GM19193 (cell line): ENCODE measurements around the gene C6orf62.

Experiments
- POLR2A ChIP-seq: IDR thresholded peaks from 4 replicates; pipeline ENCODE4 v1.6.1; 2011; ENCODE audit not compliant: insufficient read depth, insufficient read length; ENCODE audit errors: extremely low read depth

The C6orf62 gene

DNA sequence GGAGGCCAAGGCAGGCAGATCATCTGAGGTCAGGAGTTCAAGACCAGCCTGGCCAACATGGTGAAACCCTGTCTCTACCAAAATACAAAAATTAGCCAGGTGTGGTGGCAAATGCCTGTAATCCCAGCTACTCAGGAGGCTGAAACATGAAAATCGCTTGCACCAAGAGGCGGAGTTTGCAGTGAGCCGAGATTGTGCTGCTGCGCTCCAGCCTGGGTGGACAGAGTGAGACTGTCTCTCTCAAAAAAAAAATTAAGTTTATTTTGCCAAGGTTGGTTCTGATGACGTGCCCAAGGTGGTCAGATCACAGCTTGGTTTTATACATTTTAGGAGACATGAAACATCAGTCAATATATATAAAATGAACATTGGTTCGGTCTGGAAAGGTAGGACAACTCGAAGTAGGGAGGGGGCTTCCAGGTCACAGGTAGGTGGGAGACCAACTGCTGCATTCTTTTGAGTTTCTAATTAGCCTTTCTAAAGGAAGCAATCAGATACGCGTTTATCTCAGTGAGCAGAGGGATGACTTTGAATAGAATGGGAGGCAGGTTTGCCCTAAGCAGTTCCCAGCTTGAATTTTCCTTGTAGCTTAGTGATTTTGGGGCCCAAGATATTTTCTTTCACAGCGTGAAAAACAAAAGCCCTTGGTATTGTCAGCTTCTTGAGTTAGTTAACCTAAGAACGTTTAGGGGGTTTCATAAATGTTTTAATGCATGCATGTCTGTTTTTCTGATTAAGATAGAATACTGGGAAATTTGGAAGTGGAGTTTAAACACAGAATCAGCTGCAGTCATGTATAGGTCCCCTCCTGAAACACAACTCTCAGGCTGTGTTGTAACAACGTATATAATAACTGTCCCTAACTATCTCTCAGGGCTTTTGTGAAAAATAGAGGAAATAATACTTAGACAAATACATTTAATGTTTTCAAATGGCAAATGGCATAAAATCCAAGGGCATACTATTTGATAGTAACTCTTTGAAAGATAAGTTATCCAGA is 35.4 kb downstream of the C6orf62 start:
- no peak for TF ChIP-seq POLR2A

DNA sequence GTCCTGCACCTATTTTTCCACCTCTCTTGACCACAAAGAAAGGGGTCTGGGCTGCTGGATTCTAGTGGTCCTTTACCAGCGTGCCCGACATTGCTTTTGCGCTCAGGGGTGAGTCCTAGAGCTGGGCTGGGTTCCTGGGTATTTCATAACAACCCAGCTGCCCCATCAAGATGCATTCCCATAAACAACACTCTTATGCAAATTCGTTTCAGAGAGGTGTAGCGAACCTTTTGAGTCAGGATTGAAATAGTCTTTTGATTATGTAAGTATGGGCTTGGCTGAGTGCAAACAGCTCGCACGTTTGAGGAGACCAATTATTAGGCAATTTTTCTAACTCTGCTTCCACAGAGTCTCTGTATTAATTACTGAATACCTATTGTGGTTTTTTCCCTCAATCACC is 38.4 kb downstream of the C6orf62 start:
- TF ChIP-seq POLR2A: no peak

DNA sequence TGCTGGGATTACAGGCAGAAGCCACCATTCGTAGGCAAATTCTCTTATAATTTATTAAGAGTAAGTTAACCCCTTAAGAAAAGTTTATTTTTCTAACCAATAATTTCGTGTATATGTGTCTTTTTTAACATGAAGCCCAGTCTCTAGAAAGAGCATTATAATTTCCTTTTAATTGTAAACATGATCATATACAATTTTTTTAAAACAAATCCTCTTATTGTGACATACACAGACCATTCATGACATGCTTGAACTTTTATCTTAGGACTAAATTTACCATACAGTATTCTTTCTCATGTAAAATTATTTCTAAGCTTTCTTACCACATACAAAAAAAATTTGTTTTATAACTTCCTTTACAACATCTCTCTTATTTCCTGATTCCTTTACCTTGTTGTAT is 45.3 kb downstream of the C6orf62 start:
- no peak for TF ChIP-seq POLR2A

DNA sequence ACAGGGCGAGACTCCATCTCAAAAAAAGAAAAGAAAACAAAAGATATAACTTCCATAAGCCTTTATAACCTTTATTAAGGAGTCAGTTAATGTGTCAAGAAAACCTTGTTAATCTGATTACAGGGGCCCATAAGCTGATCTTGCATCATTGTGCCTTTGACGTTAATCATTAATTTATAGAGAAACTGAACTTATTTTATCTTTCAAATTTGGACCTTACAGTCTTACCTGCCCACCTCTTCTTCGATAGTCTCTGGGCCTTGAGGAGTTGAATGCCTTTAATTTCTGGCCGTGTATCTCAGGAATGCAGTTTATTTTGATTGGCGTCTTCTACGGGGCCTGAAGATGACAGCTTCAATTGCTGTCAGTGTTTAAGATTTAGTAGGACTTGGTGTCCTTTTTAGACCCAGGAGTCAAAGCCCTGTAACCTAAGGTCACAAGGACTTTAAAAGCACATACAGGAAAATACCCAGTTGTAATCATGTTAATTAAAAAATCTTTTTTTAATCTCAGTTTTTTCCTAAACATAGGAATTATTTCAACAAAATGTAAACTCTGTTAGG is 46.3 kb downstream of the C6orf62 start:
- no peak for TF ChIP-seq POLR2A

DNA sequence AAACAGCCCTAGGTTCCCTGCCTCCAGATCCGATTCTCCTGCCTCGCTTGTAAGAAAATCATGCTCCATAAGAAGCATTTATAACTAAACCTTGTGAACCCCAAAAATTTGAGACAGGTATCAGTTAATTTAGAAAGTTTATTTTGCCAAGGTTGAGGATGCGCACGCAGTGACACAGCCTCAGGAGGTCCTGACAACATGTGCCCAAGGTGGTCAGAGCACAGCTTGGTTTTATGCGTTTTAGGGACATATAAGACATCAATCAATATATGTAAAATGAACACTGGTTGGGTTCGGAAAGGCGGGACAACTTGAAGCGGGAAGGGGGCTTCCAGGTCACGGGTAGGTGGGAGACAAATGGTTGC is 50.0 kb downstream of the C6orf62 start:
- no peak for TF ChIP-seq POLR2A

DNA sequence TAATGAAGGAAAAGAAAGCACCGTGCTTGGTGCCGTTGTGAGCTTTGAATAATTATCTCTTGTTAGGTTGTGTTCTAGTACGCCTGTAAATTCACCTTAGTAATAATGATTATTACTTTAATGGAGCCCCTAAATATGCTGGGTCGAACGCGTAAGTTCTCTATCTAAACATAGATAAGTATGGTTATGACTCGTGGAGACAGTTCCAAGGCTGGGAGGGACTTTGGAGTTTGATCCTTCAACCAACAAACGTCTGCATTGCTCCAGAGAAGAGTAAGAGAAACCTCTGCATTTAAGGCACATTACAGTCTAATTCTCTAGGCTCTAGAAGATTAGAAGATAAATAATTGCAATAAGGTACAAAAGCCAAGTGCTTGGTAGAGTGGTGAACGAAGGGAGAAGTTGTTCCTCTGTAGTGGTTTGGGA is 51.6 kb downstream of the C6orf62 start:
- TF ChIP-seq POLR2A: no peak

DNA sequence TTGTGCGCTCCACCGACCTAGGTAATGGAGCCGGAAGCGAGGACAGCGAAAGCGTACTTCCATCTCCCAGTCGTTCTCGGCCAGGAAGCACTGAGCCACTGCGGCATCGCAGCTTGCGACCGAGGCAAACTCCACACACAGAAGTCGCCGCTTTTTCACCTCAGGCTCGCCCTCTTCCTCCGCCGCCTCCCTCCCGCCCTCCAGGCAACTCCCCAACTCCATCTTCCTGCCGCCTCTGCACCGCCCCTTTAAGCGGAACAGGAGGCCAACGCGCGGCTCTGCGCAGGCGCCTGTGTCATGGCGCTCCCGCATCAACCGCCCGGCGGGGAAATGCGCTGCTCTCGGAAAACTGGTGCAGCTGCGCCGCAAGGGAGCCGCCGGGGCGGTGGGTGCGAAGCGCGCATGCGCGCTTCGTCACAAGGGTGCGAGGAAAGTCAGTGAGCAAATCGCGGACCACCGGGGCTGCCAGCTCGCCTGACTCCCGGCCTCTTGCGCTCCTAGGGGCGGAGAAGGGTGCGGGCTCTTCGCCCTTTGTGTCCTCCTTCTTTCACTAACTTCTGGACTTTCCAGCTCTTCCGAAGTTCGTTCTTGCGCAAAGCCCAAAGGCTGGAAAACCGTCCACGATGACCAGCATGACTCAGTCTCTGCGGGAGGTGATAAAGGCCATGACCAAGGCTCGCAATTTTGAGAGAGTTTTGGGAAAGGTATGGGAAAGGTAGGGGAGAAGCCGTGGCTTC is 52.1 kb downstream of the C6orf62 start, which contains the start of the genes ACOT13 and TDP2:
ACOT13 (plus strand) TSS at position 437 of the 737 bp plus-strand sequence; CDS start at position 624, 187 bp downstream.
TDP2 (minus strand) TSS at position 259 of the 737 bp plus-strand sequence; CDS start at position 222, 37 bp downstream.
- TF ChIP-seq POLR2A: peak; percentile 89

DNA sequence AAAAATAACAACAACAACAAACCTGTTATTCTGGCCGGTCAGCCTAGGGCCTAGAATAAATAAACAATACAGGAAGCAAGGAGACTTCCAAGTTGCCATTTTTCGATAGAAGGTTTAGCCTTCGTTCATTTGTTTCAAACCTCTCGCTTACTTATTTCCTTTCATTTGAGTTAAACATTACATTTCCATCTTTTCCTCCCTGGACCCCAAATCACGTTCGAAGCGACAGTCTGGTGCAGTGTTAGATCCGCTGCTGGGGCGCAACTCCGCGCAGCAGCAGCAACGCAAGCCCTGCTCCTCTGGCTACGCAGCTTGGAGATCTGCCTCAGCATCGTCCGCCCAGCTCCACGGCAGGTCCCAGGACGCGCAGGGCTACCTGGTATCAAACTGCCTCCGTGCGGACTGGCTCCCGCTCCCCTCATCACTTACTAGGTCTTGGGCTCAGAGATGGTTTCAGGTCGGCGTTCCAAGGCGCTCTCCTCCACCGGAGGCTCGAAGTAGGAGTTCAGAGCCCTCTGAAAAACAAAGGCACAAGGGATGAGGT is 52.8 kb downstream of the C6orf62 start:
- TF ChIP-seq POLR2A: no peak

DNA sequence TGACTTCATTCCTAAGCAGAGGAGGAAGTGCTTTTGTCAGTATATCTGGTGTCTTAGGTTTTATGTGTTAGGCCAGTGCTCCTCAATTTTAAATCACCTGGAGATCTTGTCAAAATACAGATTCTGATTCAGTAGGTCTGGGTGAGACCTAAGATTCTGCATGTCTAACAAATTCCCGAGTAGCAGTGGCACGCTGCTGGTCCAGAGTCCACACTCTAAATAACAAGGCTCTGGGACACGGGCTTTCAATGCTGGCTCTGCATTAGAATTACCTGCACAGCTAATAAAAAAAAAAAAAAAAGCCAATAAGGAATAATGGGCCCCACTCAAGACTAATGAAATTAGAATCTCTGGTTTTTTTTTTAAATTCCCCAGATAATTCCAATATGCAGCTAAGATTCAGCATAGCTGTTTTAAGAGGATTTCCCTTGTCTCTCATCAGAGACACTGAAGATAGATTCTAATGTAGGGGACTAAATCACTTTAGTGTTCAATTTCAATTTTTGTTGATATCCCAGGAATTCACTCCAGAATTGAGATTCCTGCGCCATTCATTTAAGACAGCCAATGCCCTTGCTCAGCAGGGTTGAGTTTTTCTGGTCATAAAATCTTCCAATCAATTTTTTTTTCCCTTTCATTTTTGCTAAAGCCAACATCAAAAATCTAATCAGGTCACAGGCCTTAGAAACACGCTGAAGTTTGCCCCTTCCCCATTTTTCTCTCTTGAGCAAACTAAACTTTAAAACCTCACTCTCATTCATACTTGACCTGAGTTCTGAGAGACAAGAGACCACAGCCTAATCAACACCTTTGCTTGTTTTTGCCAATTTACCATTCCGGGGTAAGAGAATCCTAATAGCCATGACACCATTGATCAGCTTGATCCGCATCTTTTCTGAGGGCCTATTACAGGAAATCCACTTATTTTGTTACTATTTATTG is 54.6 kb downstream of the C6orf62 start:
- no peak for TF ChIP-seq POLR2A

DNA sequence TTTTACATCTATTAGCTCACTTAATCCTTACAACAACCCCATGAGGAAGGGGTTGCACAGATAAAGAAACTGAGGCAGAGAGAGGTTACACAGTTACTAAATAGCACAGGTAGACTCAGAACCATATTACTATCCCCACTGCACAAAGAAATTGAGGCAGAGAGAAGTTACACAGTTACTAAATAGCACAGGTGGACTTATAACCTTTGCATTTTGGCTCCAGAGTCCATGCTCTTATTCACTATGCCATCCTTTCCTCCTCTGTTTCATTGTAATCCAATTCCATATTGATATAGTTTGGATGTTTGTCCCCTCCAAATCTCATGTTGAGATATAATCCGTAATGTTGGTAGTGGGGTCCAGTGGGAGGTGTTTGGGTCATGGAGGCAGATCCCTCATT is 55.8 kb downstream of the C6orf62 start:
- no peak for TF ChIP-seq POLR2A

DNA sequence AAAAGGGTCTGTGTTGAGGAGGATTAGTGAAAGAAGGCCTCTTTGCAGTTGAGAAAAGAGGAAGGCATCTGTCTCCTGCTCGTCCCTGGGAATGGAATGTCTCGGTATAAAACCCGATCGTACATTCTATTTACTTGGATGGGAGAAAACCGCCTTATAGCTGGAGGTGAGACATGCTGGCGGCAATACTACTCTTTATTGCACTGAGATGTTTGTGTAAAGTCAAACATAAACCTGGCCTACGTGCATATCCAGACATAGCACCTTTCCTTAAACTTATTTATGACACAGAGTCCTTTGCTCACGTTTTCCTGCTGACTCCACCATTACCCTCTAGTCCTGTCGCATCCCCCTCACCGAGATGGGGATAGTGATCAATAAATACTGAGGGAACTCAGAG is 56.7 kb downstream of the C6orf62 start:
- TF ChIP-seq POLR2A: no peak

DNA sequence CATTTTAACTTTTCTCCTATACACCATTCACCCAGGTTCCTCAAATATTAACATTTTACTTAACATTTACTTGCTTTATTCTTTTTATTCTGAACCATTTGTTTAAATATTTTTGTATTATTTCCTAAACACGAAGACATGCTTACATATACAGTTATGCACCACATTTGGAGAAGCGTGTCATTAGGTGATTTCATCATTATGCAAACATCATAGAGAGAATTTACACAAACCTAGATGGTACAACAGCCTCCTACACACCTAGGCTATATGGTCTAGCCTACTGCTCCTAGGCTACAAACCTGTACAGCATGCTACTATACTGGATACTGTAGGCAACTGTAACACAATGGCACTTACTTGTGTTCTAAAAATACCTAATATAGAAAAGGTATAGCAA is 58.8 kb downstream of the C6orf62 start:
- TF ChIP-seq POLR2A: no peak

DNA sequence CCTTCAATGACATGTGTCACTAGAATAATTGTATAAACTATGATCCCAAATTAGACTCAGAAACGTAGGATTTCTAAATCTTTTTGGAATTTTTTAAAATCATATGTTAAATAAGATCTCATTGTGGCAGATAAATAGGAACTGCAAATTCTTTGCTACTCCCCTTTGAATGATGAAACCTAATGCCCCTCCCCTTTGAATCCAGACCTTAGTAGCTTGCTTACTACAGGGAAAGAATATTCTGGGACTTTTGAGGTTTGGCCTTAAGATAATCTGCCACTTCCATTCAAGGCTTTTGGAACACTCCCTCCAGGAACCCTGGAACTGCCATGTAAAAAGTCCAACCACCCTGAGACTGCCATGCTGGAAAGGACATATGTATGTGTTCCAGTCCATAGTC is 59.4 kb downstream of the C6orf62 start:
- no peak for TF ChIP-seq POLR2A
